Nephron (organoid): ENCODE results near the gene GINS2.

Experiments
- H3K27ac Mint-ChIP-seq, 3 experiments: 2 replicates each; pipeline ENCODE4 v1.8.0; 2020; ENCODE audit warnings: mixed read lengths in 3 of 3, mild to moderate bottlenecking in 2 of 3, moderate library complexity in 1 of 3
- H3K27me3 Mint-ChIP-seq: 2 replicates; pipeline ENCODE4 v1.8.0; 2021; ENCODE audit warnings: low read depth, mild to moderate bottlenecking, moderate library complexity, mixed read lengths
- H3K36me3 Mint-ChIP-seq: 2 replicates; pipeline ENCODE4 v1.8.0; 2020; ENCODE audit warnings: low read depth, mixed read lengths
- H3K4me1 Mint-ChIP-seq: 2 replicates; pipeline ENCODE4 v1.8.0; 2020; ENCODE audit warnings: mixed read lengths
- H3K4me3 Mint-ChIP-seq, 3 experiments: 2 replicates each; pipeline ENCODE4 v1.8.0; 2020; ENCODE audit warnings: mild to moderate bottlenecking in 3 of 3, mixed read lengths in 3 of 3, moderate library complexity in 2 of 3
- H3K9me3 Mint-ChIP-seq: 2 replicates; pipeline ENCODE4 v1.8.0; 2020; ENCODE audit warnings: mixed read lengths
- TF ChIP-seq, protein P1 (sequence below), 3 experiments: fragments of 200-600 bp; sonication (generic); IDR thresholded peaks; one replicate each; pipeline ENCODE4 v1.5.0; 2021; ENCODE audit warnings: antibody characterized with exemption in 3 of 3; ENCODE audit not compliant: unreplicated experiment in 3 of 3

The GINS2 gene

GRCh38 chr16:85627089-85627488, 61.7 kb downstream of the GINS2 start:
- Mint-ChIP-seq H3K27ac (peak overlapping the region in 2 of 3 experiments; percentile 32 to 33), H3K4me3 (no peak overlapping the region), H3K4me1 (peaks cover 48% of the 10 kb centered on the region), H3K9me3 (peaks cover 3% of the 10 kb centered on the region), H3K36me3 (peaks cover 23% of the 10 kb centered on the region), H3K27me3 (peaks cover 9% of the 10 kb centered on the region)
- TF ChIP-seq, protein P1, sequence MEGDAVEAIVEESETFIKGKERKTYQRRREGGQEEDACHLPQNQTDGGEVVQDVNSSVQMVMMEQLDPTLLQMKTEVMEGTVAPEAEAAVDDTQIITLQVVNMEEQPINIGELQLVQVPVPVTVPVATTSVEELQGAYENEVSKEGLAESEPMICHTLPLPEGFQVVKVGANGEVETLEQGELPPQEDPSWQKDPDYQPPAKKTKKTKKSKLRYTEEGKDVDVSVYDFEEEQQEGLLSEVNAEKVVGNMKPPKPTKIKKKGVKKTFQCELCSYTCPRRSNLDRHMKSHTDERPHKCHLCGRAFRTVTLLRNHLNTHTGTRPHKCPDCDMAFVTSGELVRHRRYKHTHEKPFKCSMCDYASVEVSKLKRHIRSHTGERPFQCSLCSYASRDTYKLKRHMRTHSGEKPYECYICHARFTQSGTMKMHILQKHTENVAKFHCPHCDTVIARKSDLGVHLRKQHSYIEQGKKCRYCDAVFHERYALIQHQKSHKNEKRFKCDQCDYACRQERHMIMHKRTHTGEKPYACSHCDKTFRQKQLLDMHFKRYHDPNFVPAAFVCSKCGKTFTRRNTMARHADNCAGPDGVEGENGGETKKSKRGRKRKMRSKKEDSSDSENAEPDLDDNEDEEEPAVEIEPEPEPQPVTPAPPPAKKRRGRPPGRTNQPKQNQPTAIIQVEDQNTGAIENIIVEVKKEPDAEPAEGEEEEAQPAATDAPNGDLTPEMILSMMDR (IDR thresholded peaks at IDR 0.05; ENCODE audit: unreplicated experiment in 3 of 3) = no peak
